Measurements from ENCODE around the gene GJD3. TPM values are rescaled to one million over a fixed set of nuclear protein-coding genes. Genes with fewer than 3 reads are reported as not detected.

Gene GJD3
- total and polyA plus RNA-seq, 8 donors, result 0.55 to 1.2 TPM; not detected in 6

DNA sequence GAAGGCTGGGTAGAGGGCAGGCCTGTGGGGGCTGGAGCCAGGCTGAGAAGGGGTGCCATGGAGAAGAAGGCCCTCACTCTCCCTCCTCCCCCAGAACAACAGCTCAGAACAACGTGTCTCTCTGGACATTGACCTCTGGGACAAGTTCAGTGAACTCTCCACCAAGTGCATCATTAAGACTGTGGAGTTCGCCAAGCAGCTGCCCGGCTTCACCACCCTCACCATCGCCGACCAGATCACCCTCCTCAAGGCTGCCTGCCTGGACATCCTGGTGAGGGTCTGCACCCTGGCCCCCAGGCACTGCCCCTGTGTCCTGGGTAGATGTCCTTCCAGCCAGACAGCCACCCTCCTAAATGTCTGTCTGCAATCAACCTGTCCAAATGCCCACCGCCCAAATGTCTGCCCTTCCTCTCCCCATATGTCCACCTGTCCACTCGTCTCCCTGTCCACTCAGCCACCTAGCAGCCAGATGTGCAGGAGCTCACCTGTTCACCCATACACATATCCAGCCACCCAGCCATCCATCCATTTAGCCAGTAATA, 12.2 kb downstream of the GJD3 start:
- 58 to 82% (median 75%) methylated on average over 7 of the region's 7 CpGs for WGBS, 5 donors
- intact Hi-C loops (cut with DNase I; ENCODE audit: low total_unique reads), result no loop called here
- H3K27me3 ChIP-seq, result no peaks in the 10 kb centered on the region
- peaks cover 45 to 88% (median 70%) of the 10 kb centered on the region in 4 donors for H3K36me3 ChIP-seq
- H3K4me1 ChIP-seq, result peaks cover 48 to 84% (median 67%) of the 10 kb centered on the region in 4 donors
- H3K4me3 ChIP-seq, result no peak overlapping the region
- H3K9me3 ChIP-seq, result no peaks in the 10 kb centered on the region
- no peak for TF ChIP-seq POLR2A (IDR thresholded peaks at IDR 0.05)
- no peak for TF ChIP-seq EP300 (IDR thresholded peaks at IDR 0.05)
- TF ChIP-seq, protein P1, sequence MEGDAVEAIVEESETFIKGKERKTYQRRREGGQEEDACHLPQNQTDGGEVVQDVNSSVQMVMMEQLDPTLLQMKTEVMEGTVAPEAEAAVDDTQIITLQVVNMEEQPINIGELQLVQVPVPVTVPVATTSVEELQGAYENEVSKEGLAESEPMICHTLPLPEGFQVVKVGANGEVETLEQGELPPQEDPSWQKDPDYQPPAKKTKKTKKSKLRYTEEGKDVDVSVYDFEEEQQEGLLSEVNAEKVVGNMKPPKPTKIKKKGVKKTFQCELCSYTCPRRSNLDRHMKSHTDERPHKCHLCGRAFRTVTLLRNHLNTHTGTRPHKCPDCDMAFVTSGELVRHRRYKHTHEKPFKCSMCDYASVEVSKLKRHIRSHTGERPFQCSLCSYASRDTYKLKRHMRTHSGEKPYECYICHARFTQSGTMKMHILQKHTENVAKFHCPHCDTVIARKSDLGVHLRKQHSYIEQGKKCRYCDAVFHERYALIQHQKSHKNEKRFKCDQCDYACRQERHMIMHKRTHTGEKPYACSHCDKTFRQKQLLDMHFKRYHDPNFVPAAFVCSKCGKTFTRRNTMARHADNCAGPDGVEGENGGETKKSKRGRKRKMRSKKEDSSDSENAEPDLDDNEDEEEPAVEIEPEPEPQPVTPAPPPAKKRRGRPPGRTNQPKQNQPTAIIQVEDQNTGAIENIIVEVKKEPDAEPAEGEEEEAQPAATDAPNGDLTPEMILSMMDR (IDR thresholded peaks at IDR 0.05), result no peak
- no peak for TF ChIP-seq POLR2AphosphoS5 (IDR thresholded peaks at IDR 0.05)
- peak overlapping the region in 1 of 5 donors; percentile 98 for H3K27ac ChIP-seq
- DNase-seq, result peak in 1 of 2 donors; percentile 18

DNA sequence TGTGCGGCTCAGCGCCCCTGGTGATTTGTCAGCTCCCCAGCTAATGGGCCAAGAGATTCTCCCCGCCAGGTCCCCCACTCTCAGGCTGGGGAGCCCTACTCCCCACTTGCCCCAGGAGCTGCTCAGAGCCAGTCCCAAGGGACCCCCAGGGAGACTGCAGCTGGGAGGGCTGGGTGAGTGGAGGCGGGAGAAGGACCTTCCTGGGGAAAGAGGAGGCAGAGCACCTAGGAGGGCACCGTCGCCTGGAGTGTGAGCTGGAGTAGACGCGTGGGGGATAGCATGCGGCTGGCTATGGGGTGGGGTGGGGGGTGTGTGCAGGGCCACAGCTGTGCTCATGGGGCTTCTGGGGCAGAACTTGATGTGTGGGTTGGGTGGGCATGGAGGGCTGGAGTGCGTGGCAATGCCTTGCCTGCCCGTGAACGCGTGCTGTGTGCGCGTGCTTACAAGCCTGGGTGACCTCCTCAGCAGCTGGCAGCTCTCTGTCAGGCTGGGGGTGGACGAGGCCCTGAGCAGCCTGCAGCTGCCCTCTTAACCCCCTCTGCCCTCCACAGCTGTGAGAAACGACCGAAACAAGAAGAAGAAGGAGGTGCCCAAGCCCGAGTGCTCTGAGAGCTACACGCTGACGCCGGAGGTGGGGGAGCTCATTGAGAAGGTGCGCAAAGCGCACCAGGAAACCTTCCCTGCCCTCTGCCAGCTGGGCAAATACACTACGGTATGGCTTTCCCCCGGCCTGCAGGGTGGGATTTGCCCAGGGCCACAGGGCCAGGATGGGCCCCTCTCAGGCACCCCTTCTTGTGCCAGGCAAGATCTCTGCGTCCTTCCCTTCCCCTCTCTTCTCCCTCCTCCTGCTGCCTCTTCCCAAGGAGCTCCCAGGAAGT, 12.9 kb downstream of the GJD3 start:
- no peak for TF ChIP-seq EP300 (IDR thresholded peaks at IDR 0.05)
- TF ChIP-seq POLR2AphosphoS5 (IDR thresholded peaks at IDR 0.05), result no peak
- TF ChIP-seq, protein P1 (IDR thresholded peaks at IDR 0.05), result no peak
- no peak for TF ChIP-seq POLR2A (IDR thresholded peaks at IDR 0.05)
- 79 to 88% (median 80%) methylated on average over 13 to 27 of the region's 27 CpGs for WGBS, 5 donors
- intact Hi-C loops (cut with DNase I; ENCODE audit: low total_unique reads), result no loop called here
- peak in 1 of 2 donors; percentile 47 for DNase-seq
- Histone ChIP-seq H3K9me3 (no peaks in the 10 kb centered on the region), H3K4me1 (peaks cover 55 to 91% (median 71%) of the 10 kb centered on the region in 4 donors), H3K27me3 (no peaks in the 10 kb centered on the region), H3K36me3 (peaks cover 45 to 85% (median 68%) of the 10 kb centered on the region in 4 donors), H3K27ac (peak overlapping the region in 3 of 5 donors; percentile 10 to 98 (median 39)), H3K4me3 (no peak overlapping the region)

DNA sequence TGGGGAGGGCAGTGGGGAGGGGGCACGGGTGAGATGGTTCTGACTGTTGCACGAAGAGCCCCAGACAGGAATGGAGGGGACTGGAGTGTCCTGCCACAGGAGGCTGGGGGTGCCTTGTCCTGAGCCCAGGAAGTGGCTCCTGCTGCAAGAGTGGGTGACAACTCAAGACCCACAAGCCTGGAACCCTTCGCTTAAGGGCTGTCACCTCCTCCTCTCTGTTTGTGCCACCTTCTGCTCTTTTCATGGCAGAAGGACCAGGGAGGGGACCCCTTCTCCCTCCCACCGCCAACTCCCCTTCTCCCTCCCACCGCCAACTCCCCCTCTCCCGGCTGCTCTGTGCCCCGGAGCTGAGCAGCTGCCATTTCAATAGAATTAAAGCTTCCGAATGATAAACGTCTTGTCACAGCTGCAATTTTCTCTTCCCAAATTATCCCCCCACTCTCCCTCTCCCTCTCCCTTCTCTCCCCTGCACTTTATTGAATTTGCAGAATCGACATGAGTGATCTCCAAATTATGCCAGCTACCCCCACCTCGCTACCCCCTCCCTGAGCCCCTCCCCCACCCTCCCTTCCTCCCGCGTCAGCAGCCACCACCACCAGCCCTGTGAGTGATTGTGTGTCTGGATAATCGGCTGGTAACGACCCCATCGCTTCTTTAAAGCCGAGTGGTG, 13.7 kb downstream of the GJD3 start:
- DNase-seq, result peak in 1 of 2 donors; percentile 69
- WGBS, 5 donors, result 66 to 70% (median 68%) methylated on average over 15 to 17 of the region's 17 CpGs
- TF ChIP-seq EP300 (IDR thresholded peaks at IDR 0.05), result no peak
- no peak for TF ChIP-seq POLR2AphosphoS5 (IDR thresholded peaks at IDR 0.05)
- no peak for TF ChIP-seq POLR2A (IDR thresholded peaks at IDR 0.05)
- TF ChIP-seq, protein P1 (IDR thresholded peaks at IDR 0.05), result no peak
- intact Hi-C loops (cut with DNase I; ENCODE audit: low total_unique reads), result no loop called here
- H3K27ac ChIP-seq, result peak overlapping the region in 3 of 5 donors; percentile 37 to 98 (median 98)
- H3K9me3 ChIP-seq, result no peaks in the 10 kb centered on the region
- no peaks in the 10 kb centered on the region for H3K27me3 ChIP-seq
- H3K4me3 ChIP-seq, result no peak overlapping the region
- peaks cover 63 to 94% (median 74%) of the 10 kb centered on the region in 4 donors for H3K4me1 ChIP-seq
- peaks cover 38 to 77% (median 61%) of the 10 kb centered on the region in 4 donors for H3K36me3 ChIP-seq
